Karpas-422 (cell line): ENCODE data around the gene CALML3. TPM values are rescaled to one million over a fixed set of nuclear protein-coding genes. Genes with fewer than 3 reads are reported as not detected.

Experiments used
- DNase-seq: peaks from one replicate; pipeline ENCODE4 v3.0.0-alpha.2; 2015
- H2AFZ ChIP-seq: fragments of 200-600 bp; sonication (generic); 2 replicates; pipeline ENCODE4 v1.6.1; 2014; ENCODE audit warnings: antibody characterized with exemption, low read length, mixed read lengths
- H3K27ac ChIP-seq: fragments of 200-600 bp; sonication (generic); 2 replicates; pipeline ENCODE4 v1.5.1; 2014; ENCODE audit warnings: mild to moderate bottlenecking, low read length, moderate library complexity
- H3K27me3 ChIP-seq: fragments of 200-600 bp; sonication (generic); 2 replicates; pipeline ENCODE4 v1.6.1; 2014; ENCODE audit warnings: low read length, mixed read lengths
- H3K36me3 ChIP-seq: fragments of 200-600 bp; sonication (generic); 2 replicates; pipeline ENCODE4 v1.6.1; 2014; ENCODE audit warnings: low read length, mixed read lengths; ENCODE audit not compliant: insufficient read depth
- H3K4me1 ChIP-seq: fragments of 200-600 bp; sonication (generic); 2 replicates; pipeline ENCODE4 v1.6.1; 2014; ENCODE audit warnings: mild to moderate bottlenecking, low read length, mixed read lengths
- H3K4me2 ChIP-seq: fragments of 200-600 bp; sonication (generic); 2 replicates; pipeline ENCODE4 v1.6.1; 2014; ENCODE audit warnings: low read length, low read depth, mild to moderate bottlenecking; ENCODE audit not compliant: poor library complexity, severe bottlenecking
- H3K4me3 ChIP-seq: fragments of 200-600 bp; sonication (generic); 2 replicates; pipeline ENCODE4 v1.5.1; 2014; ENCODE audit warnings: mild to moderate bottlenecking, antibody characterized with exemption, low read length, mixed read lengths
- H3K79me2 ChIP-seq: fragments of 200-600 bp; sonication (generic); 2 replicates; pipeline ENCODE4 v1.6.1; 2014; ENCODE audit warnings: mild to moderate bottlenecking, low read length, mixed read lengths
- H3K9ac ChIP-seq: fragments of 200-600 bp; sonication (generic); 2 replicates; pipeline ENCODE4 v1.6.0; 2014; ENCODE audit warnings: low read length
- H3K9me2 ChIP-seq: fragments of 200-600 bp; sonication (generic), shearing (Covaris generic); replicated peaks from 2 replicates; pipeline ENCODE4 v1.6.0; 2014; ENCODE audit warnings: mild to moderate bottlenecking, low read length, moderate library complexity; ENCODE audit not compliant: insufficient read depth
- H3K9me3 ChIP-seq: fragments of 300-700, 200-600 bp; sonication (generic); 2 replicates; pipeline ENCODE4 v1.6.1; 2014; ENCODE audit warnings: low read length, mixed read lengths
- H4K20me1 ChIP-seq: fragments of 200-600 bp; sonication (generic); 2 replicates; pipeline ENCODE4 v1.6.1; 2014; ENCODE audit warnings: mild to moderate bottlenecking, antibody characterized with exemption, low read length, low read depth; ENCODE audit not compliant: insufficient read depth
- total RNA-seq: library from RNA; depleted of rRNA; stranded (reverse); fragments of >200 nt; shearing (Covaris generic); gene quantifications from 2 replicates; pipeline ENCODE4 v1.2.3, GENCODE V29; 2014; ENCODE audit warnings: low replicate concordance

The CALML3 gene
- total RNA-seq, 1 experiment from 2014 or later: not detected

DNA sequence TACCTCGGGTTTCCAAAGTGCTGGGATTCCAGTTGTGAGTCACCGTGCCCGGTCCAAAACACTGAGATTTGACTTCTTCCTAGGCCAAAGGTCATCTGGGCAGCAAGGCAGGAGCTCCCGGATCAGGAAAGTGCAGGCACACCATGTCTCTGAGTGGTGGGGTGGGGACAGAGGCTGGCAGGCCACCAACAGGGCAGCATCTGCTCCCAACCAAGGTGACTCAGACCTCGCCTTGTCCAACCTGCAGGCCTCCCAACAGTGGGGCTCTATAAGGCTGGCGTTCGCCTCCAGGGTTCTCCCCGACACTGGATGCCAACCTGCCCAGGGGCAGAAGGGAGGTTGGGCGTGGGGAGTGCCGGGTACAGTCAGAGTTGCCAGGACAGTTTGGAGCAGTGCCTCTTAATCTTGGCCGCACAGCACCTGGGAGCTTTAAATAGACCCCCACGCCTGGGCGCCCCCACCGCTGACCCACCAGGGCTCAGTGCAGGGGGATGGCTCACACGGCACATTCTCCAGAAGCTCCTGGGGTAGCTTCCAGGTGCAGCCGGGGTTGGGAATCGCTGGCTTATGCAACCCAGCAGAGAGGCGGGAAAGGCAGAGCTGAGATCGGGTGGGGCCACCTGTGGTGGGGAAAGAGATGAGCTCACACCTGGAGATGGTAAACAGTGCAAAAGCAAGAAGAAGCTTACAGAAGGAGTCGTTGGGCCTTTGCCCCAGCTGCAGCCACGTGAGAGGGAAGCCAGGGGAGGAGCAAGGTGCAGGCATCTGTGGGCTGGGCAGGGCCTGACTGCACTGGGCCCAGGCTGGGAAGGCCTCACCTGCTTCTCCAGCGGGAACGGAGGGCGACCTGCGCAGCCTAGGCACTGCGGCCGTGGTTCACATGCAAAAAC, 36.2 kb upstream of the CALML3 start:
- DNase-seq: no peak
- H4K20me1 ChIP-seq: no peaks in the 10 kb centered on the region
- H3K9me2 ChIP-seq: no peaks in the 10 kb centered on the region
- no peak overlapping the region for H3K27ac ChIP-seq
- H3K9ac ChIP-seq: no peak overlapping the region
- no peaks in the 10 kb centered on the region for H3K27me3 ChIP-seq
- no peak overlapping the region for H2AFZ ChIP-seq
- H3K4me2 ChIP-seq: no peak overlapping the region
- H3K36me3 ChIP-seq: no peaks in the 10 kb centered on the region
- H3K4me3 ChIP-seq: no peak overlapping the region
- H3K4me1 ChIP-seq: peaks cover 4% of the 10 kb centered on the region
- H3K9me3 ChIP-seq: peaks cover 3% of the 10 kb centered on the region; the same call in 1 of the 2 replicates
- H3K79me2 ChIP-seq: no peaks in the 10 kb centered on the region

DNA sequence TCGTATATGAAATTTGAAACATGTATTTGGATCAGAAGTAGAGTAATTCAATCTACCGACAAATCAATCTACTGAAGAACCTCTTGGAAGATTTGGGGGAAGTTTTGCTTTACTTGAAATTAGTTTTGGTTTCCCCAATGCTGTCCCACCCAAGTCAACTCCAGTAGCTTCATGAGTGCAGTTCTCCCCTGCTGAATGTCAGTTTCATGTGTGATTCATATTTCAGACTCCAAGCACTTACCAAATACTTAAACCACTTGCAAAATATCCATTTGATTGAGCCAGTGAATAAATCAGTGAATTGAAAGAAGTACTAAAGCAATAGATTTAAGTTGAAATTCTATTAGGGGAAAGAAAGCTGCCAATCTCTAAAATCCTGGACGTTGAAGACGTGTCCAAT, 34.7 kb upstream of the CALML3 start:
- Histone ChIP-seq H3K4me2 (no peak overlapping the region), H3K9me3 (peaks cover 3% of the 10 kb centered on the region; the same call in 1 of the 2 replicates), H3K9ac (no peak overlapping the region), H3K4me1 (peaks cover 4% of the 10 kb centered on the region), H4K20me1 (no peaks in the 10 kb centered on the region), H3K36me3 (no peaks in the 10 kb centered on the region), H3K9me2 (no peaks in the 10 kb centered on the region), H2AFZ (no peak overlapping the region), H3K79me2 (no peaks in the 10 kb centered on the region), H3K27me3 (no peaks in the 10 kb centered on the region), H3K4me3 (no peak overlapping the region), H3K27ac (no peak overlapping the region)
- DNase-seq: no peak

DNA sequence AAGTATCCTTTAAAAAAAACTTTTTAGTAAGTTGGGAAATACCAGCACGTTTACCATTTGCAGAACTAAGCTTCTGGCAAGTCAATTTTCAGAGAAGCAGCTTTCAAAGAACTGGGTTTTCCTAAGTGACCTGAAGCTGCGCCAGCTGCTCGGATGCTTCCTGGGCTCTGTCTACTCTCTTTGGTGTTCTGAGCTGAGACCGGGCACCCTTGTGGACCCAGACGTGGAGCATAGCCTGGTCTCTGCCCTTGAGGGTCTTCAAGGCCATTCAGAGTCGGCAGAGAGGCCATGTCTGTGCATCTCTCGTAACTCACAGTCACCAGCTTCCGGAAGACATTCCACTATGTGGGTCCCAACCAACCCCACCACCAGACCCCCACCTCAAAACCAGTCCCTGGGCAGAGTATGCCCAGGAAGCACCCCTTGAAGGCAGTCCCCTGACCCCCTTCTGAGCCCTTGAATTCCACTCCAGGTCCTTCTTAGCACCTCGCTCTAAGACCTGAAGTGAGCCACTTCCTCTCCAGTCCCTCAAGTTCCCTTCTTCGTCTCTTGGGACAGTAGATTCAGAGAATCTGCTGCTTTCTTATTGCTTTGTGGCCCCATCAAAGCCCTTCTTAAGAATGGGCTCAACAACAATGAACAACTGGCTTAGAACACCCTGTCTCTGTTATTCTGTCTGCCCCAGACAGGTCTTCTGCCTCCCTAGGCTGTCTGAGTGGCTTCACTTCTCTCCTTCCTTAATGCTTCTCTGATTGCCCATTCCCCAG, 33.9 kb upstream of the CALML3 start:
- no peak overlapping the region for H3K4me3 ChIP-seq
- no peaks in the 10 kb centered on the region for H3K27me3 ChIP-seq
- H3K4me2 ChIP-seq: no peak overlapping the region
- H3K4me1 ChIP-seq: peaks cover 4% of the 10 kb centered on the region
- no peaks in the 10 kb centered on the region for H3K36me3 ChIP-seq
- no peak overlapping the region for H3K9ac ChIP-seq
- H2AFZ ChIP-seq: no peak overlapping the region
- H3K27ac ChIP-seq: no peak overlapping the region
- DNase-seq: peak; percentile 55
- H3K79me2 ChIP-seq: no peaks in the 10 kb centered on the region
- H3K9me3 ChIP-seq: peaks cover 3% of the 10 kb centered on the region; the same call in 1 of the 2 replicates
- H4K20me1 ChIP-seq: no peaks in the 10 kb centered on the region
- no peaks in the 10 kb centered on the region for H3K9me2 ChIP-seq

DNA sequence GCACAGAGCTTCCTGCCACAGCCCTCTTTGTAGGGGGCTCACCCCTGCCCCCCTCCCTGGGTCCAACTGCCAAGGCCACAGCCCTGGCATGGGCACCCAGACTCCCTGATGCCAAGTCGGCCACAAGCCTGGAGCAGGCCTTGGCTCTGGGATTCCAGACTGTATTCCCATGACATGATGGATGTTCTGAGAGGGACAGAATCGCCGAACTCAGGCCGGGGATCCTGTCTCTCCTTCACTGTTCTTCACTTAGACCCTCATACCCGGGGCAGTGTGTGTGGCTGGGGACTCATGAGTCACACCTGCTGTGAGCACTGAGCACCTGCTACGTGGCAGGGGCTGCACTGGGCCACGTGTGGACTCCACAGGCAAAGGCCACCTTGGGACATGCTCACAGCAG, 33.3 kb upstream of the CALML3 start:
- no peaks in the 10 kb centered on the region for H3K79me2 ChIP-seq
- no peak overlapping the region for H3K27ac ChIP-seq
- H3K9me2 ChIP-seq: no peaks in the 10 kb centered on the region
- no peak overlapping the region for H3K9ac ChIP-seq
- H3K27me3 ChIP-seq: no peaks in the 10 kb centered on the region
- peaks cover 4% of the 10 kb centered on the region for H3K4me1 ChIP-seq
- H4K20me1 ChIP-seq: no peaks in the 10 kb centered on the region
- H3K4me3 ChIP-seq: no peak overlapping the region
- H3K9me3 ChIP-seq: peaks cover 3% of the 10 kb centered on the region; the same call in 1 of the 2 replicates
- H2AFZ ChIP-seq: no peak overlapping the region
- no peaks in the 10 kb centered on the region for H3K36me3 ChIP-seq
- DNase-seq: no peak
- no peak overlapping the region for H3K4me2 ChIP-seq

DNA sequence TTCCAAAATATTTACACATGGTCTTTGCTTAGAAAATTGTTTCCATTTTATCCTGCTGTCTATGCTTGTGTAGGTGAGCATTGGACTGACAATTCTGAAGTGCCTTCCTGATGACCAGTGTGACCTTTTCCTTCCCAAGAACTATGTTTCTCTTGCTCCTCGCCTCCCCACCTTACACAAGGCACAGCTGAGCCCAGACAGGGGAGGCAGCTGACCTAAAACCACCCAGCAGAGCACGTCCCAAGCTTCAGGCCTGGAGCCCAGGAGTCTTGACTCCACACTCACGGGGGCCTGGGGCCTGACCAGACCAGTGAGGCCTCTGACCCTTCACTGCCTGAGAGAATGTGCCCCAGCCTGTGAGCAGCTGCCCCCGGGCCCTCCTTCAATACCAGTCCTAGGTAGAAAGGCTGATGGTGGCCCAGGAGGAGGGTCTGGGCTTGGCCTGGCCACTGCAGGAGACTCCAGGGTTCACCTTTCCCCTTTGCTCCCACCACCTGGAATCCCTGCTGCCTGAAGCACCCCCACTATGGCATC, 32.4 kb upstream of the CALML3 start:
- H2AFZ ChIP-seq: no peak overlapping the region
- no peak overlapping the region for H3K27ac ChIP-seq
- no peak overlapping the region for H3K4me2 ChIP-seq
- H3K27me3 ChIP-seq: no peaks in the 10 kb centered on the region
- no peaks in the 10 kb centered on the region for H4K20me1 ChIP-seq
- no peaks in the 10 kb centered on the region for H3K9me2 ChIP-seq
- no peaks in the 10 kb centered on the region for H3K4me1 ChIP-seq
- no peaks in the 10 kb centered on the region for H3K36me3 ChIP-seq
- no peak for DNase-seq
- peaks cover 3% of the 10 kb centered on the region; the same call in 1 of the 2 replicates for H3K9me3 ChIP-seq
- no peak overlapping the region for H3K4me3 ChIP-seq
- H3K9ac ChIP-seq: no peak overlapping the region
- H3K79me2 ChIP-seq: no peaks in the 10 kb centered on the region

DNA sequence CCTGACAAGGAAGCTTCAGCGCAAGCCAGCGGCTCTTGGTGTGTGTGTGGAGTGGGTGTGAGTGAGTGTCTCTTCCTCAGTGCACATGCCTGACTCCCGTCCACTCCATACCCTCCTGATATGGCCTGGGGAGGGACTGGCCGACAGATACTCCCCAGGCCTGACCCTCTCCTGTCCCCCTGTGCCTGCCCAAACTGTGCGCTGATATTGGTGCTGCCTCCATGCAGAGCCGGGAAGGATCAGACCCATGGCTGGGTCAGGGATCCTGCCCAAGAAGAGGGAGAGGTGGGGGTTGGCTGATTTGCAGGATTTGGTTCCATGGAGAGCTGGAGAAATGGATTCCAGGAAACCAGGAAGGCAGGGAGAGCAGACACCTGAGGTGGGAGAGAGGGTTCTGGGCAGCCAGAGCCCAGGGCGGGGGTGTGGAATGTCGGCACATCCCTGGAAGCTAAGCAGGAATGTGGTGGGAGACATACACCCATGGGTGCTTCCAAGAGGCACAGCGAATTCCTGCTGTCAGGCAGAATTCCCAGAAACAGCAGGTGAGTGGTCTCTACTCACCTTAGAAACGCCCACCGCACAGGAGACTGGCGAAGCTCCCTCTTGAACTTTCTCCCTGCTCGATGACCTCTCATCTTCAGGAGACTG, 31.7 kb upstream of the CALML3 start:
- no peaks in the 10 kb centered on the region for H3K27me3 ChIP-seq
- peaks cover 3% of the 10 kb centered on the region; the same call in 1 of the 2 replicates for H3K9me3 ChIP-seq
- H3K9ac ChIP-seq: no peak overlapping the region
- DNase-seq: no peak
- no peak overlapping the region for H3K4me3 ChIP-seq
- H3K27ac ChIP-seq: no peak overlapping the region
- no peaks in the 10 kb centered on the region for H3K9me2 ChIP-seq
- H4K20me1 ChIP-seq: no peaks in the 10 kb centered on the region
- H3K79me2 ChIP-seq: no peaks in the 10 kb centered on the region
- H3K4me1 ChIP-seq: no peaks in the 10 kb centered on the region
- no peak overlapping the region for H3K4me2 ChIP-seq
- no peak overlapping the region for H2AFZ ChIP-seq
- H3K36me3 ChIP-seq: no peaks in the 10 kb centered on the region

DNA sequence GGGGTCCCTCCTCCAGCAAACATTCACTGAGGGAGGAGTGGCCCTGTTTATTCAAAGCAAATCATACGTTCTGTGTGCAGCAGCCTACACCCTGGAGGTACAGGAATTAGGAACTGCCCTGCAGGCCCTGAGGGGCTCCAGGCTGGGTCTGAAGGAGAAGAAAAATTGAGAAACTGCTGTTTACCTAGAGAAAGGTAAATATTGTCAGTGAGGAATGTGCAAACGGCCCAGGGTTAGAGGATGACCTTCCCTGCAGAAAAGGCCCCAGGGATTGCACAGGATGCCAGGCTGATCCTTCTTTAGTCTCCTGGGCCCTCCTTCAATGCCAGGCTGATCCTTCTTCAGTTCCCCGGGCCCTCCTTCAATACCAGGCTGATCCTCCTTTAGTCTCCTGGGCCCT, 31.1 kb upstream of the CALML3 start:
- DNase-seq: no peak

More for the DNA sequence above, 31.1 kb upstream of the CALML3 start:
- no peak overlapping the region for H3K4me2 ChIP-seq
- H3K9ac ChIP-seq: no peak overlapping the region
- H3K27ac ChIP-seq: no peak overlapping the region
- H3K4me3 ChIP-seq: no peak overlapping the region
- H4K20me1 ChIP-seq: no peaks in the 10 kb centered on the region
- H3K27me3 ChIP-seq: no peaks in the 10 kb centered on the region
- H3K4me1 ChIP-seq: no peaks in the 10 kb centered on the region
- H3K36me3 ChIP-seq: no peaks in the 10 kb centered on the region
- peaks cover 3% of the 10 kb centered on the region; the same call in 1 of the 2 replicates for H3K9me3 ChIP-seq
- no peak overlapping the region for H2AFZ ChIP-seq
- H3K9me2 ChIP-seq: no peaks in the 10 kb centered on the region
- H3K79me2 ChIP-seq: no peaks in the 10 kb centered on the region
